ENCODE results near the gene FNBP1.
"Not testable (repeated sequence)": the region's sequence is repeated elsewhere in the genome, so short reads cannot be mapped to it uniquely, and the experiment has no call there.

Gene FNBP1

GRCh38 chr9:129946246-129946995, 96.6 kb downstream of the FNBP1 start:
- peak; percentile 87 for DNase-seq

- DNase-seq: peak; percentile 79
Observed at GRCh38 chr9:129945314-129945713, 97.7 kb downstream of the FNBP1 start.

GRCh38 chr9:129944506-129945116, 98.4 kb downstream of the FNBP1 start:
- peak; percentile 95 for DNase-seq

- peak; percentile 35 for DNase-seq
Observed at GRCh38 chr9:129939431-129939830, 103.6 kb downstream of the FNBP1 start.

- no peak for DNase-seq
Observed at GRCh38 chr9:129938291-129938979, 104.6 kb downstream of the FNBP1 start.

GRCh38 chr9:129937879-129938278, 105.1 kb downstream of the FNBP1 start:
- DNase-seq: not testable (repeated sequence)

GRCh38 chr9:129936222-129936621, 106.8 kb downstream of the FNBP1 start:
- DNase-seq: no peak

- DNase-seq: peak; percentile 78
Observed at GRCh38 chr9:129934780-129935179, 108.2 kb downstream of the FNBP1 start.

- no peak for DNase-seq
Observed at GRCh38 chr9:129934041-129934591, 108.9 kb downstream of the FNBP1 start.

GRCh38 chr9:129933185-129934040, 109.6 kb downstream of the FNBP1 start:
- DNase-seq: no peak

- peak; percentile 58 for DNase-seq
Observed at GRCh38 chr9:129932303-129933151, 110.5 kb downstream of the FNBP1 start.

- DNase-seq: no peak
Observed at GRCh38 chr9:129930743-129931142, 112.2 kb downstream of the FNBP1 start.

GRCh38 chr9:129929496-129930125, 113.4 kb downstream of the FNBP1 start:
- DNase-seq: no peak

GRCh38 chr9:129923589-129923988, 119.4 kb downstream of the FNBP1 start:
- peak; percentile 52 for DNase-seq

- no peak for DNase-seq
Observed at GRCh38 chr9:129921905-129922304, 121.1 kb downstream of the FNBP1 start.

- DNase-seq: peak; percentile 80
Observed at GRCh38 chr9:129919841-129920240, 123.1 kb downstream of the FNBP1 start.

GRCh38 chr9:129919277-129919676, 123.7 kb downstream of the FNBP1 start:
- no peak for DNase-seq

- DNase-seq: no peak
Observed at GRCh38 chr9:129918296-129918950, 124.6 kb downstream of the FNBP1 start.

- DNase-seq: no peak
Observed at GRCh38 chr9:129916707-129917106, 126.3 kb downstream of the FNBP1 start.

GRCh38 chr9:129914051-129914450, 128.9 kb downstream of the FNBP1 start:
- no peak for DNase-seq

All from MV-4-11 (cell line).